Epithelial cell of proximal tubule (primary cell): ENCODE measurements around the gene GNB1. TPM values are rescaled to one million over a fixed set of nuclear protein-coding genes. Genes with fewer than 3 reads are reported as not detected.

ENCODE experiments used
- total RNA-seq: library from RNA; depleted of rRNA; stranded (reverse); fragments of >200 nt; gene quantifications from 2 replicates; pipeline ENCODE4 v1.2.3, GENCODE V29; 2015

Gene GNB1
- total RNA-seq, 1 donor from 2014 or later = 200 TPM

Other genes with a start within 250 kb of the GNB1 start
- 16.3 and 22.9 TPM in 2 replicates for gene CDK11B, start 232.1 kb downstream of the GNB1 start, total RNA-seq
- 22.4 and 22.8 TPM in 2 replicates for gene SLC35E2B, start 198.3 kb downstream of the GNB1 start, total RNA-seq
- gene CDK11A, start 166.7 kb downstream of the GNB1 start, total RNA-seq = 10.3 and 11.6 TPM in 2 replicates
- 48.8 and 55.6 TPM in 2 replicates for gene NADK, start 112.6 kb downstream of the GNB1 start, total RNA-seq
- not detected in 2 replicates for gene CALML6, start 24.2 kb upstream of the GNB1 start, total RNA-seq
- 0.75 and 5.6 TPM in 2 replicates for gene TMEM52, start 28.2 kb upstream of the GNB1 start, total RNA-seq
- gene CFAP74, start 112.7 kb upstream of the GNB1 start, total RNA-seq = not detected in 2 replicates
- not detected in 2 replicates for gene GABRD, start 128.3 kb upstream of the GNB1 start, total RNA-seq
- 19.2 and 28.1 TPM in 2 replicates for gene PRKCZ, start 159.3 kb upstream of the GNB1 start, total RNA-seq